Liver (tissue), 9 donors: ENCODE data around the gene IL17REL. TPM values are rescaled to one million over a fixed set of nuclear protein-coding genes. Genes with fewer than 3 reads are reported as not detected.
A peak's percentile ranks its signal among the peaks of the same experiment; 100 is the strongest.

Source experiments
- DNase-seq: peaks from one replicate; pipeline ENCODE4 v3.0.0-alpha.2; 2017; ENCODE audit warnings: low spot score
- H3K27ac ChIP-seq, 2 donors: one replicate each; pipeline ENCODE4 v1.7.0; 2013; ENCODE audit warnings: inconsistent platforms in 2 of 2, low read length in 2 of 2, control low read depth in 1 of 2, low read depth in 1 of 2, mild to moderate bottlenecking in 1 of 2
- H3K27me3 ChIP-seq, 4 donors: one replicate each; pipeline versions ENCODE4 v1.6.1 to v1.7.0; 2013; ENCODE audit warnings: low read length in 3 of 4, inconsistent platforms in 1 of 4, mild to moderate bottlenecking in 1 of 4, moderate library complexity in 1 of 4; ENCODE audit not compliant: control insufficient read depth in 4 of 4, insufficient read depth in 4 of 4
- H3K36me3 ChIP-seq, 4 donors: one replicate each; pipeline versions ENCODE4 v1.6.1 to v1.7.0; 2013; ENCODE audit warnings: low read length in 3 of 4, mild to moderate bottlenecking in 3 of 4, low read depth in 1 of 4, moderate library complexity in 1 of 4; ENCODE audit not compliant: control insufficient read depth in 4 of 4, insufficient read depth in 3 of 4
- H3K4me1 ChIP-seq, 4 donors: one replicate each; pipeline versions ENCODE4 v1.6.1 to v1.7.0; 2013; ENCODE audit warnings: low read length in 3 of 4, mild to moderate bottlenecking in 3 of 4, moderate library complexity in 1 of 4; ENCODE audit not compliant: control insufficient read depth in 4 of 4, insufficient read depth in 4 of 4
- H3K4me3 ChIP-seq, 3 donors: one replicate each; pipeline versions ENCODE4 v1.6.1 to v1.7.0; 2013; ENCODE audit warnings: low read length in 3 of 3, control low read depth in 1 of 3, low read depth in 1 of 3, mild to moderate bottlenecking in 1 of 3
- H3K9ac ChIP-seq, 2 donors: one replicate each; pipeline ENCODE4 v1.7.0; 2013; ENCODE audit warnings: low read length in 2 of 2, mild to moderate bottlenecking in 2 of 2, moderate library complexity in 2 of 2, control low read depth in 1 of 2, low read depth in 1 of 2
- H3K9me3 ChIP-seq, 4 donors: one replicate each; pipeline versions ENCODE4 v1.6.1 to v1.7.0; 2013; ENCODE audit warnings: low read length in 3 of 4; ENCODE audit not compliant: control insufficient read depth in 4 of 4
- CTCF ChIP-seq: fragments of 150-350 bp; IDR thresholded peaks from 2 replicates; pipeline ENCODE4 v1.5.1; 2017; ENCODE audit warnings: improper control_type of control experiment, low read depth, low read length; ENCODE audit not compliant: missing input control
- EGR1 ChIP-seq, 2 donors: IDR thresholded peaks; 2 replicates each; pipeline ENCODE4 v1.6.1; 2016 to 2018; ENCODE audit warnings: antibody characterized with exemption in 2 of 2, low read depth in 2 of 2
- FOXA1 ChIP-seq: IDR thresholded peaks from 2 replicates; pipeline ENCODE4 v1.6.1; 2016; ENCODE audit warnings: antibody characterized with exemption
- FOXA2 ChIP-seq: IDR thresholded peaks from 2 replicates; pipeline ENCODE4 v1.6.1; 2016; ENCODE audit warnings: antibody characterized with exemption
- GABPA ChIP-seq, 2 donors: IDR thresholded peaks in 1 of 2; conservative IDR thresholded peaks in 1 of 2; 2 replicates each; pipeline ENCODE4 v1.6.1; 2016; ENCODE audit warnings: antibody characterized with exemption in 2 of 2, mild to moderate bottlenecking in 1 of 2, moderate library complexity in 1 of 2
- HNF4A ChIP-seq, 2 donors: conservative IDR thresholded peaks; 2 replicates each; pipeline ENCODE4 v1.6.1; 2016; ENCODE audit warnings: antibody characterized with exemption in 2 of 2, mild to moderate bottlenecking in 2 of 2
- HNF4G ChIP-seq: IDR thresholded peaks from 2 replicates; pipeline ENCODE4 v1.6.1; 2016; ENCODE audit warnings: antibody characterized with exemption
- JUND ChIP-seq, 2 donors: IDR thresholded peaks; 2 replicates each; pipeline ENCODE4 v1.6.1; 2016; ENCODE audit warnings: antibody characterized with exemption in 2 of 2
- NR2F2 ChIP-seq: IDR thresholded peaks from 2 replicates; pipeline ENCODE4 v1.6.1; 2016; ENCODE audit warnings: antibody characterized with exemption
- RAD21 ChIP-seq, 2 donors: IDR thresholded peaks; 2 replicates each; pipeline ENCODE4 v1.6.1; 2016; ENCODE audit warnings: antibody characterized with exemption in 2 of 2, mild to moderate bottlenecking in 2 of 2
- RXRA ChIP-seq, 2 donors: IDR thresholded peaks; 2 replicates each; pipeline ENCODE4 v1.6.1; 2017 to 2018; ENCODE audit warnings: antibody characterized with exemption in 2 of 2, mild to moderate bottlenecking in 1 of 2
- SP1 ChIP-seq: IDR thresholded peaks from 2 replicates; pipeline ENCODE4 v1.6.1; 2018; ENCODE audit warnings: antibody characterized with exemption, mild to moderate bottlenecking
- TAF1 ChIP-seq: conservative IDR thresholded peaks from 2 replicates; pipeline ENCODE4 v1.6.1; 2016; ENCODE audit warnings: antibody characterized with exemption, mild to moderate bottlenecking
- YY1 ChIP-seq: IDR thresholded peaks from 2 replicates; pipeline ENCODE4 v1.6.1; 2016; ENCODE audit warnings: antibody characterized with exemption, mild to moderate bottlenecking
- WGBS: extraction: QIAGEN DNeasy Blood & Tissue Kit; methylation state at CpG from one replicate; pipeline ENCODE4 v1.1.7; 2013; 5-methylcytosine and 5-hydroxymethylcytosine counted together
- polyA plus RNA-seq, 2 donors: library from polyadenylated mRNA; stranded (reverse) in 1 of 2; unstranded in 1 of 2; fragments of 200-250 nt in 1 of 2; fragments of >200 nt in 1 of 2; fragmentation: Nextera tagmentation in 1 of 2; extraction: Ambion mirVana in 1 of 2; gene quantifications; one replicate each; pipeline versions ENCODE4 v1.2.1 to v1.2.3, GENCODE V29; 2013 to 2015
- total RNA-seq, 2 donors: library from RNA; depleted of rRNA; stranded (reverse); fragments of >200 nt; gene quantifications; one replicate each; pipeline ENCODE4 v1.2.3, GENCODE V29; 2014
- TF ChIP-seq, protein P1 (sequence below): IDR thresholded peaks from 2 replicates; pipeline ENCODE4 v1.6.1; 2016; ENCODE audit warnings: antibody characterized with exemption, mild to moderate bottlenecking
- TF ChIP-seq, protein P2 (sequence below): IDR thresholded peaks from 2 replicates; pipeline ENCODE4 v1.6.1; 2016; ENCODE audit warnings: antibody characterized with exemption
- TF ChIP-seq, protein P3 (sequence below): IDR thresholded peaks from 2 replicates; pipeline ENCODE4 v1.6.1; 2016; ENCODE audit warnings: antibody characterized with exemption
- TF ChIP-seq, protein P4 (sequence below): IDR thresholded peaks from 2 replicates; pipeline ENCODE4 v1.6.1; 2016; ENCODE audit warnings: antibody characterized with exemption
- donor health status: healthy.
- donor health status: healthy.
- donor health status: healthy.
- donor health status: healthy.
- donor health status: healthy.

Gene IL17REL
- total and polyA plus RNA-seq, 4 donors: under 0.01 TPM; not detected in 3

DNA sequence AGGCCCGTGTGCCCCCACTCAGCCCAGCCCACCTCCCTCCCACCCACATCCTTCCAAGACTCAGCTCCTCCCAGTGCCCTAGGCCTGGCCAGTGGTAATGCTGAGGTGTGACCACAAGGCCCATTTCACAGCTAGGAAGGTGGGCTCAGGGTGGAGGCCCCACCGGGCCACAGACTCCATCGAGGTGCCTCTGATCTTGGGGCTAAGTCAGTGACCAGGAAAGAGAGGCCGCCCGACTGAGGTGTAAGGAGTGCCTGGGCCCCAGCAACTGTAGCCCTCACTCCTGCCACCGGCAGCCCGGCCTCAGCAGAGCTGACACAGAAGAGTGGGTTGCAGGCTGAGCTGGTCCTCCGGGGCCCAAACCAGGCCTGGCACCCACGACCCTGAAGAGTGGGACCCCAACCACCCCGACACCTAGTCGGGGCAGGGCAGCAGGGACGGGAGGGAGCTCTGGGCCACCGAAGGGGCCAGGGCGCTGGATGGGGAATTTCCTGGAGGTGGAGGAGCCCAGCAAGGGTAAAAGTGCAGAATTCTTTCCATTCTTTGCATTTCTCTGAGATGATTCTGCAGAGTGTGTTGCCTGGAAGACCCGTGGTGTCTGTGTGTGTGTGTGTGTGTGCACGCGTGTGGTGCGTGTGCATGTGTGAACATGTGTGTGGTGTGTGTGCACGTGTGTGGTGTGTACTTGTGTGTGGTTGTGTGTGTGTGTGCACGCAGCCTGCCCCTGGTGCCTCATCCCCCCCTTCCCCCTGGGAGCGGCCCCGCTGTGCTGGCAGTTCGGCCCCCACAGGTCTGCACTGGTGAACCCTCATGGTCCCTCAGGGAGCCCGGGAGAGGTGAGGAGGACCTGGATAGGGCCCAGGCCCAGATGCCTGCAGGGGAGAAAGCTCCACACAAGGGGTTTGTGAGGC lies 60.3 kb downstream of the IL17REL start:
- Histone ChIP-seq H3K4me1 (peaks cover 29 to 63% (median 50%) of the 10 kb centered on the region in 4 donors), H3K9ac (no peak overlapping the region), H3K27me3 (no peaks in the 10 kb centered on the region), H3K9me3 (no peaks in the 10 kb centered on the region), H3K27ac (peak overlapping the region in 1 of 2 donors; percentile 23), H3K36me3 (no peaks in the 10 kb centered on the region), H3K4me3 (no peak overlapping the region)
- TF ChIP-seq EGR1 (IDR thresholded peaks at IDR 0.05; ENCODE audit: low read depth in 2 of 2): no peak
- TF ChIP-seq JUND (IDR thresholded peaks at IDR 0.05): no peak
- TF ChIP-seq, protein P1, sequence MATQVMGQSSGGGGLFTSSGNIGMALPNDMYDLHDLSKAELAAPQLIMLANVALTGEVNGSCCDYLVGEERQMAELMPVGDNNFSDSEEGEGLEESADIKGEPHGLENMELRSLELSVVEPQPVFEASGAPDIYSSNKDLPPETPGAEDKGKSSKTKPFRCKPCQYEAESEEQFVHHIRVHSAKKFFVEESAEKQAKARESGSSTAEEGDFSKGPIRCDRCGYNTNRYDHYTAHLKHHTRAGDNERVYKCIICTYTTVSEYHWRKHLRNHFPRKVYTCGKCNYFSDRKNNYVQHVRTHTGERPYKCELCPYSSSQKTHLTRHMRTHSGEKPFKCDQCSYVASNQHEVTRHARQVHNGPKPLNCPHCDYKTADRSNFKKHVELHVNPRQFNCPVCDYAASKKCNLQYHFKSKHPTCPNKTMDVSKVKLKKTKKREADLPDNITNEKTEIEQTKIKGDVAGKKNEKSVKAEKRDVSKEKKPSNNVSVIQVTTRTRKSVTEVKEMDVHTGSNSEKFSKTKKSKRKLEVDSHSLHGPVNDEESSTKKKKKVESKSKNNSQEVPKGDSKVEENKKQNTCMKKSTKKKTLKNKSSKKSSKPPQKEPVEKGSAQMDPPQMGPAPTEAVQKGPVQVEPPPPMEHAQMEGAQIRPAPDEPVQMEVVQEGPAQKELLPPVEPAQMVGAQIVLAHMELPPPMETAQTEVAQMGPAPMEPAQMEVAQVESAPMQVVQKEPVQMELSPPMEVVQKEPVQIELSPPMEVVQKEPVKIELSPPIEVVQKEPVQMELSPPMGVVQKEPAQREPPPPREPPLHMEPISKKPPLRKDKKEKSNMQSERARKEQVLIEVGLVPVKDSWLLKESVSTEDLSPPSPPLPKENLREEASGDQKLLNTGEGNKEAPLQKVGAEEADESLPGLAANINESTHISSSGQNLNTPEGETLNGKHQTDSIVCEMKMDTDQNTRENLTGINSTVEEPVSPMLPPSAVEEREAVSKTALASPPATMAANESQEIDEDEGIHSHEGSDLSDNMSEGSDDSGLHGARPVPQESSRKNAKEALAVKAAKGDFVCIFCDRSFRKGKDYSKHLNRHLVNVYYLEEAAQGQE: no peak
- no peak for TF ChIP-seq GABPA (IDR thresholded peaks at IDR 0.05 in 1 of 2, conservative IDR thresholded peaks at IDR 0.05 in 1 of 2)
- no peak for TF ChIP-seq HNF4G
- no peak for TF ChIP-seq TAF1
- no peak for TF ChIP-seq SP1
- TF ChIP-seq, protein P2, sequence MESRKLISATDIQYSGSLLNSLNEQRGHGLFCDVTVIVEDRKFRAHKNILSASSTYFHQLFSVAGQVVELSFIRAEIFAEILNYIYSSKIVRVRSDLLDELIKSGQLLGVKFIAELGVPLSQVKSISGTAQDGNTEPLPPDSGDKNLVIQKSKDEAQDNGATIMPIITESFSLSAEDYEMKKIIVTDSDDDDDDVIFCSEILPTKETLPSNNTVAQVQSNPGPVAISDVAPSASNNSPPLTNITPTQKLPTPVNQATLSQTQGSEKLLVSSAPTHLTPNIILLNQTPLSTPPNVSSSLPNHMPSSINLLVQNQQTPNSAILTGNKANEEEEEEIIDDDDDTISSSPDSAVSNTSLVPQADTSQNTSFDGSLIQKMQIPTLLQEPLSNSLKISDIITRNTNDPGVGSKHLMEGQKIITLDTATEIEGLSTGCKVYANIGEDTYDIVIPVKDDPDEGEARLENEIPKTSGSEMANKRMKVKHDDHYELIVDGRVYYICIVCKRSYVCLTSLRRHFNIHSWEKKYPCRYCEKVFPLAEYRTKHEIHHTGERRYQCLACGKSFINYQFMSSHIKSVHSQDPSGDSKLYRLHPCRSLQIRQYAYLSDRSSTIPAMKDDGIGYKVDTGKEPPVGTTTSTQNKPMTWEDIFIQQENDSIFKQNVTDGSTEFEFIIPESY: no peak
- TF ChIP-seq, protein P3, sequence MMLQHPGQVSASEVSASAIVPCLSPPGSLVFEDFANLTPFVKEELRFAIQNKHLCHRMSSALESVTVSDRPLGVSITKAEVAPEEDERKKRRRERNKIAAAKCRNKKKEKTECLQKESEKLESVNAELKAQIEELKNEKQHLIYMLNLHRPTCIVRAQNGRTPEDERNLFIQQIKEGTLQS: no peak
- TF ChIP-seq CTCF: no peak
- no peak for TF ChIP-seq RAD21 (IDR thresholded peaks at IDR 0.05)
- TF ChIP-seq FOXA2: no peak
- TF ChIP-seq FOXA1: no peak
- TF ChIP-seq HNF4A (conservative IDR thresholded peaks at IDR 0.05): no peak
- TF ChIP-seq, protein P4, sequence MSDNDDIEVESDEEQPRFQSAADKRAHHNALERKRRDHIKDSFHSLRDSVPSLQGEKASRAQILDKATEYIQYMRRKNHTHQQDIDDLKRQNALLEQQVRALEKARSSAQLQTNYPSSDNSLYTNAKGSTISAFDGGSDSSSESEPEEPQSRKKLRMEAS: no peak
- TF ChIP-seq YY1: no peak
- no peak for TF ChIP-seq RXRA (IDR thresholded peaks at IDR 0.05)
- TF ChIP-seq NR2F2: no peak
- DNase-seq: no peak
- 79% methylated on average over 24 of the region's 24 CpGs for WGBS
